ENCODE results near the gene NECTIN1.

The NECTIN1 gene

GRCh38 chr11:119625206-119625978 lies 103.6 kb downstream of the NECTIN1 start:
- H4K20me1 ChIP-seq (ENCODE audit: low read depth, low read length), result no peaks in the 10 kb centered on the region
- H3K79me2 ChIP-seq (ENCODE audit: insufficient read depth, low read length), result no peaks in the 10 kb centered on the region
- H3K9ac ChIP-seq (ENCODE audit: low read length), result no peak overlapping the region
- H2AFZ ChIP-seq (ENCODE audit: low read depth, low read length, severe bottlenecking), result no peak overlapping the region
- no peaks in the 10 kb centered on the region for H3K9me3 ChIP-seq (ENCODE audit: insufficient read depth, low read length)
- no peak overlapping the region for H3K27ac ChIP-seq (ENCODE audit: low read depth, low read length)
- no peak overlapping the region for H3K4me2 ChIP-seq (ENCODE audit: low read depth, low read length, poor library complexity, severe bottlenecking)
- H3K4me3 ChIP-seq (ENCODE audit: insufficient read depth, low read length, poor library complexity, severe bottlenecking), result no peak overlapping the region
- no peaks in the 10 kb centered on the region for H3K9me2 ChIP-seq (replicated peaks; ENCODE audit: insufficient read depth, low read length)
- H3K36me3 ChIP-seq (ENCODE audit: low read length), result no peaks in the 10 kb centered on the region
- H3K27me3 ChIP-seq (ENCODE audit: low read length), result no peaks in the 10 kb centered on the region; the same call in 1 of the 2 replicates
- TF ChIP-seq EZH2phosphoT487 (conservative IDR thresholded peaks at IDR 0.05; ENCODE audit: low read length) (no peak), CTCF (IDR thresholded peaks at IDR 0.05; ENCODE audit: insufficient read depth, low read length, poor library complexity, severe bottlenecking) (no peak)
- H3F3A ChIP-seq (ENCODE audit: insufficient read depth), result no peaks in the 10 kb centered on the region

GRCh38 chr11:119624629-119625028 lies 104.4 kb downstream of the NECTIN1 start:
- H3K4me2 ChIP-seq (ENCODE audit: low read depth, low read length, poor library complexity, severe bottlenecking), result no peak overlapping the region

GRCh38 chr11:119624102-119624615 lies 104.8 kb downstream of the NECTIN1 start:
- no peaks in the 10 kb centered on the region; the same call in 1 of the 2 replicates for H3K27me3 ChIP-seq (ENCODE audit: low read length)
- H3K36me3 ChIP-seq (ENCODE audit: low read length), result no peaks in the 10 kb centered on the region
- H3K4me3 ChIP-seq (ENCODE audit: insufficient read depth, low read length, poor library complexity, severe bottlenecking), result no peak overlapping the region
- no peak overlapping the region for H3K9ac ChIP-seq (ENCODE audit: low read length)
- TF ChIP-seq CTCF (IDR thresholded peaks at IDR 0.05; ENCODE audit: insufficient read depth, low read length, poor library complexity, severe bottlenecking), result no peak
- TF ChIP-seq EZH2phosphoT487 (conservative IDR thresholded peaks at IDR 0.05; ENCODE audit: low read length), result no peak
- no peaks in the 10 kb centered on the region for H3K9me2 ChIP-seq (replicated peaks; ENCODE audit: insufficient read depth, low read length)
- no peak overlapping the region for H3K27ac ChIP-seq (ENCODE audit: low read depth, low read length)
- no peaks in the 10 kb centered on the region for H4K20me1 ChIP-seq (ENCODE audit: low read depth, low read length)
- H3F3A ChIP-seq (ENCODE audit: insufficient read depth), result no peaks in the 10 kb centered on the region
- no peak overlapping the region for H3K4me2 ChIP-seq (ENCODE audit: low read depth, low read length, poor library complexity, severe bottlenecking)
- no peak overlapping the region for H2AFZ ChIP-seq (ENCODE audit: low read depth, low read length, severe bottlenecking)
- H3K9me3 ChIP-seq (ENCODE audit: insufficient read depth, low read length), result no peaks in the 10 kb centered on the region
- no peaks in the 10 kb centered on the region for H3K79me2 ChIP-seq (ENCODE audit: insufficient read depth, low read length)

More at GRCh38 chr11:119624629-119625028, 104.4 kb downstream of the NECTIN1 start:
- TF ChIP-seq CTCF (IDR thresholded peaks at IDR 0.05; ENCODE audit: insufficient read depth, low read length, poor library complexity, severe bottlenecking), result no peak
- TF ChIP-seq EZH2phosphoT487 (conservative IDR thresholded peaks at IDR 0.05; ENCODE audit: low read length), result no peak
- no peaks in the 10 kb centered on the region for H3F3A ChIP-seq (ENCODE audit: insufficient read depth)
- H3K36me3 ChIP-seq (ENCODE audit: low read length), result no peaks in the 10 kb centered on the region
- H3K4me3 ChIP-seq (ENCODE audit: insufficient read depth, low read length, poor library complexity, severe bottlenecking), result no peak overlapping the region
- no peaks in the 10 kb centered on the region; the same call in 1 of the 2 replicates for H3K27me3 ChIP-seq (ENCODE audit: low read length)
- no peak overlapping the region for H2AFZ ChIP-seq (ENCODE audit: low read depth, low read length, severe bottlenecking)
- H3K9ac ChIP-seq (ENCODE audit: low read length), result no peak overlapping the region
- H3K9me2 ChIP-seq (replicated peaks; ENCODE audit: insufficient read depth, low read length), result no peaks in the 10 kb centered on the region
- no peaks in the 10 kb centered on the region for H3K9me3 ChIP-seq (ENCODE audit: insufficient read depth, low read length)
- no peaks in the 10 kb centered on the region for H3K79me2 ChIP-seq (ENCODE audit: insufficient read depth, low read length)
- no peak overlapping the region for H3K27ac ChIP-seq (ENCODE audit: low read depth, low read length)
- no peaks in the 10 kb centered on the region for H4K20me1 ChIP-seq (ENCODE audit: low read depth, low read length)
